ENCODE results near the gene RSPH1. TPM values are rescaled to one million over a fixed set of nuclear protein-coding genes. Genes with fewer than 3 reads are reported as not detected.

Gene RSPH1
- total RNA-seq, 4 donors from 2014 or later = 0.80 to 10.0 (median 8.0) TPM

DNA sequence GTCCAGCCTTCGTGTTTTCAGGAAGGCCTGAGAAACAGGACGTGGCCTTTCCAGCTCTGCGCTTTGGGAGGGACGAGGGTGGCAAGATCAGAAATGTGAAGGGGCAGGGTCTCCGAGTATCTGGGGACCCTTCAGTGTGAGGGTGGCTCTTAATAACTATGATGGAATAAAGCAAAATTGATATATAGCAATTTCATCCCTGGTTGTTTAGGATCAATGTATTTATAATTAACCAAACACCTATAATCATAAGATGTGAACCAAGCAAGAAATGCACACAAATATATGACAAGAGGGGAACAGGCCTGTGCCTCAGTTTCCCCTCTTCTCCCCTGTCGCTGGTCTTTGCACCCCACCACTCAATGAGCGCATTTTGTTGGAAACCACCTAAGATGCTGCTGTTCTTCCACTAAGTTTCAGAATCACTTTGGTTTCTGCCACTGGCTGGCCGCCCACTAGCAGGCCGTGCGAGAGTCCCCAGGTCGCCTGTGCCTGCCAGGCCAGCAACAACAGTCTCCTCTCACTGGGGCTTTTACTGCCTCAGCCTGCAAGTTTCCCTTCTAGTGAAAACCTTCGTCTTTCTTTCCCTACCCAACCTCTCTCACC lies 55.7 kb downstream of the RSPH1 start:
- intact Hi-C loops (cut with DNase I; ENCODE audit: low total_unique reads) (no loop called here), in situ Hi-C loops (cut with MboI; ENCODE audit: low pct_ligation_motif_present in 1 of 4, low pct_unique_long_range_greater_than_20kb in 1 of 4, low sequenced_read_pairs in 3 of 4) (loop anchor here in 3 of 4 donors (10.0 kb wide), 3 partner anchors 55 to 295 kb away; no protein-coding TSS in a partner anchor)
- Histone ChIP-seq H3K27ac (no peak overlapping the region), H3K27me3 (no peaks in the 10 kb centered on the region), H3K36me3 (no peaks in the 10 kb centered on the region), H3K9me3 (no peaks in the 10 kb centered on the region), H3K4me3 (no peak overlapping the region), H3K4me1 (no peaks in the 10 kb centered on the region)
- WGBS, 2 donors (ENCODE audit: low coverage in 1 of 2) = 83 to 100% methylated on average over 1 to 12 of the region's 12 CpGs
- peak; percentile 4 for DNase-seq
- no peak for TF ChIP-seq POLR2AphosphoS5 (IDR thresholded peaks at IDR 0.05)
- TF ChIP-seq POLR2A (IDR thresholded peaks at IDR 0.05) = no peak
- TF ChIP-seq EP300 (IDR thresholded peaks at IDR 0.05; ENCODE audit: low read depth) = no peak
- TF ChIP-seq, protein P1, sequence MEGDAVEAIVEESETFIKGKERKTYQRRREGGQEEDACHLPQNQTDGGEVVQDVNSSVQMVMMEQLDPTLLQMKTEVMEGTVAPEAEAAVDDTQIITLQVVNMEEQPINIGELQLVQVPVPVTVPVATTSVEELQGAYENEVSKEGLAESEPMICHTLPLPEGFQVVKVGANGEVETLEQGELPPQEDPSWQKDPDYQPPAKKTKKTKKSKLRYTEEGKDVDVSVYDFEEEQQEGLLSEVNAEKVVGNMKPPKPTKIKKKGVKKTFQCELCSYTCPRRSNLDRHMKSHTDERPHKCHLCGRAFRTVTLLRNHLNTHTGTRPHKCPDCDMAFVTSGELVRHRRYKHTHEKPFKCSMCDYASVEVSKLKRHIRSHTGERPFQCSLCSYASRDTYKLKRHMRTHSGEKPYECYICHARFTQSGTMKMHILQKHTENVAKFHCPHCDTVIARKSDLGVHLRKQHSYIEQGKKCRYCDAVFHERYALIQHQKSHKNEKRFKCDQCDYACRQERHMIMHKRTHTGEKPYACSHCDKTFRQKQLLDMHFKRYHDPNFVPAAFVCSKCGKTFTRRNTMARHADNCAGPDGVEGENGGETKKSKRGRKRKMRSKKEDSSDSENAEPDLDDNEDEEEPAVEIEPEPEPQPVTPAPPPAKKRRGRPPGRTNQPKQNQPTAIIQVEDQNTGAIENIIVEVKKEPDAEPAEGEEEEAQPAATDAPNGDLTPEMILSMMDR (IDR thresholded peaks at IDR 0.05) = no peak

DNA sequence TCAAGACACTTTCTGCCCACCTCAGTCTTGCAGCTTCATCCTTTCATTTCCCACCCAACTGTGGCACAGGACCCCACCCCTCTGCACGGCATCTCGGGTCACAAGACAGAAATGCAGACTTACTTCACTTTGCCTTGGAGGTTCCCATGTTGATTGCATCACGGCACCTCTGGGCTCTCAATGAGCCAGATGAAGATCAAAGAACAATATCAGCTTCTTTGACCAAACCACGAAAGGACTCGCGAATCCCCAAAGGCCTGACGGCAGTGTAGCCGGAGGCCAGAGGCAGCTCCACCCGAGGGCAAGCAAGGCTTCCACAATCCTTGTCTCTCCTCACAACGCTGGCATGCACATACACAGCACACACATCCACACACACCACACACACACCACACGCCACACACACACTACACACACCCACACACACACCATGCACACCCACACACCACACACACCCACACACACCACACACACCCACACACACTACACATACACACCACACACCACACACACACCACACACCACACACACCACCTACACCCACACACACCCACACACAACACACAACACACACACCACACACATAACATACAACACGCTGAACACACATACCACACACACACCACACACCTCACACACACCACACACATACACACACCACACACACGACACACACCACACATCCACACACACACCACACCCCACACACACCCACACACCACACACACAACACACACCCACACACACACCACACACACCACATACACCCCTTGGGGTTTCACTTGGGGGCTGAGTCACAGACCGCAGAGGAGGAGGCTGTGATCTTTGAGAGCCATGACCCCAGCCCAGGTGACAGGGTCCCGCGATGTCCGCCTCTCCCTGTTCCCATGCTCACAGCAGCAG lies 56.5 kb downstream of the RSPH1 start:
- WGBS, 2 donors (ENCODE audit: low coverage in 1 of 2) = 72 to 75% methylated on average over 4 to 17 of the region's 17 CpGs
- DNase-seq = peak; percentile 7

DNA sequence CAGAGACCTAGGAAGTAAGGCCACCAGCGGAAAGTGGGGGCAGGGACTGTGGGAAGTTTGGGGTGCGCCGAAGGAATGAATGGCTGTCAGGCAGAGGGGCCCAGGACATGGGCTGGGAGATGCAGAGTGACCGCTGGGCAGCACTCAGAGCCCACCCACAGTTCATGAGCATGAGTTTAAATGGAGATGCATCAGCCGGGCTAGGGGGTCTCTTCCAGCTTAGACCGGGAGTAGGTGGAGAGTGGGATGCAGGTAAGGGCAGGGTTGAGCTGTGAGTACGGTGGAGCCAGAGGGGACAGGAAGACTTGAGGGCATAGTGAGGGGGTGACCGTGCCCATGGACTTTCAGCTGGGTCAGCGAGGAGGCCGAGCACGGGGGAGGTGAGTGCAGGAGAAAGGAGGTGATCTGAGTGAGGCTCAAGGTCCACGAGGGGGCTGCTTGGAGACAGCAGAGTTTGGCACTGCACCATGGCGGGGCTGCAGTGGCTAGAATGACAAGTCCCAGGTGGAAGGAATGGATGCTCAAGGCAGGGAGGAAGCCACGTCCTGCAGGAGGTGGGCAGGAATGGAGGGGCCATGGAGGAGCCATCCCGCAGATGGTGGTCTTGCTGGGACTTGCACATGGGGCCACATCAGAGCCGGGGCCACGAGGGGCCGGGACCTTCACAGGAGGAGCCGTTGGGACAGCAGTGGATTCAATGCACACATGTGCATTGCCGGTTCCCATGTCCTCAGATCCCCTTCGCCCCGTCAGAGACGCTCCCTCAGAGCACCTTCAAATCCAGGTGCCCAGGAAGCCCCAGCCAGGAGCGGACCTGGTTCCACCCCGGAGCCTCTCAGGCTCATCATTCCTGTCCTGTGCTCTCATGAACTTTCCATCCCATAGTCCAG lies 57.5 kb downstream of the RSPH1 start:
- WGBS, 2 donors (ENCODE audit: low coverage in 1 of 2) = 87 to 92% methylated on average over 3 to 24 of the region's 25 CpGs
- Histone ChIP-seq H3K4me1 (no peaks in the 10 kb centered on the region), H3K27me3 (no peaks in the 10 kb centered on the region), H3K4me3 (no peak overlapping the region), H3K27ac (no peak overlapping the region), H3K9me3 (no peaks in the 10 kb centered on the region), H3K36me3 (no peaks in the 10 kb centered on the region)
- TF ChIP-seq, protein P1 (IDR thresholded peaks at IDR 0.05) = no peak
- no peak for TF ChIP-seq POLR2A (IDR thresholded peaks at IDR 0.05)
- TF ChIP-seq POLR2AphosphoS5 (IDR thresholded peaks at IDR 0.05) = no peak
- no peak for TF ChIP-seq EP300 (IDR thresholded peaks at IDR 0.05; ENCODE audit: low read depth)
- DNase-seq = no peak
- intact Hi-C loops (cut with DNase I; ENCODE audit: low total_unique reads) = no loop called here
- in situ Hi-C loops (cut with MboI; ENCODE audit: low pct_ligation_motif_present in 1 of 4, low pct_unique_long_range_greater_than_20kb in 1 of 4, low sequenced_read_pairs in 3 of 4) = no loop called here

More for the DNA sequence above, 56.5 kb downstream of the RSPH1 start:
- Histone ChIP-seq H3K9me3 (no peaks in the 10 kb centered on the region), H3K27me3 (no peaks in the 10 kb centered on the region), H3K36me3 (no peaks in the 10 kb centered on the region), H3K4me1 (no peaks in the 10 kb centered on the region), H3K4me3 (no peak overlapping the region), H3K27ac (no peak overlapping the region)
- in situ Hi-C loops (cut with MboI; ENCODE audit: low pct_ligation_motif_present in 1 of 4, low pct_unique_long_range_greater_than_20kb in 1 of 4, low sequenced_read_pairs in 3 of 4) (loop anchor here in 3 of 4 donors (10.0 kb wide), 3 partner anchors 55 to 295 kb away; no protein-coding TSS in a partner anchor), intact Hi-C loops (cut with DNase I; ENCODE audit: low total_unique reads) (no loop called here)
- TF ChIP-seq POLR2AphosphoS5 (IDR thresholded peaks at IDR 0.05) = no peak
- TF ChIP-seq, protein P1 (IDR thresholded peaks at IDR 0.05) = no peak
- TF ChIP-seq POLR2A (IDR thresholded peaks at IDR 0.05) = no peak
- no peak for TF ChIP-seq EP300 (IDR thresholded peaks at IDR 0.05; ENCODE audit: low read depth)

Measured in transverse colon (tissue), 4 donors.